ENCODE results near the gene NAA38.

NAA38 gene, protein sequence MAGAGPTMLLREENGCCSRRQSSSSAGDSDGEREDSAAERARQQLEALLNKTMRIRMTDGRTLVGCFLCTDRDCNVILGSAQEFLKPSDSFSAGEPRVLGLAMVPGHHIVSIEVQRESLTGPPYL

DNA sequence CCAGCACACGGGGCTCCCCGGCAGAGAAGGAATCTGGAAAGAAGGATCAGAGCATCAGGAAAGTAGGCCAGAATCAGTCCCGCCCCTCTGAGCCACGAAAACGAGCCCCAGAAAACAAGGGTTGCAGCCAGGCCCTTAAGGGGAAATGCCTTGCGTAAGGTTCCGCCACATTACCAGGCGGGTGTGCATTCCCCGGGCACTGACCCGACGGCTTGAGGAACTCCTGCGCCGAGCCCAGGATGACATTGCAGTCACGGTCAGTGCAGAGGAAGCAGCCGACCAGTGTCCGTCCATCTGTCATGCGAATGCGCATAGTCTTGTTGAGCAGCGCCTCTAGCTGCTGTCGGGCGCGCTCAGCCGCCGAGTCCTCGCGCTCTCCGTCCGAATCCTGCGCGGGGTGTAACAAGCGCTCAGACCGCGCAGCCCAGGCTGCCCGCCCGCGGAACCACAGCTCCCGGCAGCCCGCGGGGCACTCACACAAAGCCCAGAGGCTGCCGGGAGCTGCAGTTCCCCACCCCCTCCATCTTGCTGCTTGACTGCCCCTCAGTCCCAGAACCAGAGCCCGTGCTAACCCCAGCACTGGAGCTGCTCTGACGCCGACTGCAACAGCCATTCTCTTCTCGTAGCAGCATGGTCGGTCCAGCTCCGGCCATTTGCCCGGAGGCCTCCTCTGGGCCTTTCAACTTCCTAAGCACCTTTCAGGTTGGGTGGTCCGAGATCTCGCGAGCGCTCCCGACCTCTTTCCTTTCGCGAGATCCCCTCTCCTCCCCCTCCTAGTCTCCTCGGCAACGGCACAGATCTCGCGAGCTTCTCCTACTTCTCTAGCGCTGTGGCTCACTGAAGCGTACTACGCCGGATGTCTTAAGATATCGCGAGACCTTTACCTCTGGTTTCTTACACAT is at the start of gene NAA38:
Gene NAA38 (minus strand): TSS at position 749 of the 902 bp plus-strand sequence. CDS start 96 bp downstream, at position 653.
- peak; percentile 94 to 98 (median 97) for DNase-seq

DNA sequence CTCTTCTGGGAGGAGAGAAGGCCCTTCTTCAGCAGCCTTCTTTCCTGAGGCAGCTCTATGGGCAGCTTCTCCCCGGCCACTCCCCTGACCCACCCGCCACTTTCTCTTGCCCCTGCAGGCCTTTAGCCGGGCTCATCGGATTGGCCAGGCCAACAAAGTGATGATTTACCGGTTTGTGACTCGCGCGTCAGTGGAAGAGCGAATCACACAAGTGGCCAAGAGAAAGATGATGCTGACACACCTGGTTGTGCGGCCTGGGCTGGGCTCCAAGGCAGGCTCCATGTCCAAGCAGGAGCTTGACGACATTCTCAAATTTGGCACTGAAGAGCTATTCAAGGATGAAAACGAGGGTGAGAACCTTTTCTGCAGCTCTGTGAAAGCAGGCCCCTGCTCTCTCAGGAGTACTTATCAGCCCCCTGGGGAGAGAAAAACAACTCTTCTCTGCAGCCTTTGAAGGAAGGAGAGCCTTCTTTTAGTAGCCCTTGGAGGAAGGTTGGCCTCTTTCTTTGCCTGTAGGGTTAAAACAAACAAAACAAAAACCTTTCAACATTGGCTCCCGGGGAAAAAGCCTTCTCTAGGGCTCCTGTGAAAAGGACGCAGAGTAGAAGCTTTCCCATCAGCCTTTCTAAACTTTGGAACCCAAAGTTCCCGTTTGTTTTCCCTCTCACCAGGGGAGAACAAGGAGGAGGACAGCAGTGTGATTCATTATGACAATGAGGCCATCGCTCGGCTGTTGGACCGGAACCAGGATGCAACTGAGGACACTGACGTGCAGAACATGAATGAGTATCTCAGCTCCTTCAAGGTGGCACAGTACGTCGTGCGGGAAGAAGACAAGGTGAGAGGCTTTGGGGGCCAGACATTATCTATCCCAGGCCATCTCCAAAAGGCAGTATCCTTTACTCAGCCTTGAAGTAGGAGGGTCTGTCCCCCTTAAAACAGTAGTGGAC is 46.1 kb upstream of the NAA38 start:
- DNase-seq, result peak in 2 of 3 experiments; percentile 2 to 77

DNA sequence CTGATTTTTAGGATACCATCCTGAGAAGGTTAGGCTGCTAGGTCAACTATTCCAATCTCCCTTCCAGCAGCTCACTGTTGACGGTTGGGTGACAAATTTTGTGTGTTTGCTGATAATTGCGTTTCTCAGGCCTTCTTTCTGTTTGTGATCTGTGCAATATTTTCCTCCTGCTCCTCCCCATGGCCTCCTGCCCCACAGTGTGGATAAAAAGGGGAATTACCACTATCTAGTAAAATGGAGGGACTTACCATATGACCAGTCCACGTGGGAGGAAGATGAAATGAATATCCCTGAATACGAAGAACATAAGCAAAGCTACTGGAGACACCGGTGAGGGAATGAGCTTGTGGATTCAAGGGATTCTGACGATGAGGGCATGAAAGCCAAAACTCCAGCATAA is 40.4 kb upstream of the NAA38 start:
- DNase-seq, result peak in 1 of 3 experiments; percentile 37

DNA sequence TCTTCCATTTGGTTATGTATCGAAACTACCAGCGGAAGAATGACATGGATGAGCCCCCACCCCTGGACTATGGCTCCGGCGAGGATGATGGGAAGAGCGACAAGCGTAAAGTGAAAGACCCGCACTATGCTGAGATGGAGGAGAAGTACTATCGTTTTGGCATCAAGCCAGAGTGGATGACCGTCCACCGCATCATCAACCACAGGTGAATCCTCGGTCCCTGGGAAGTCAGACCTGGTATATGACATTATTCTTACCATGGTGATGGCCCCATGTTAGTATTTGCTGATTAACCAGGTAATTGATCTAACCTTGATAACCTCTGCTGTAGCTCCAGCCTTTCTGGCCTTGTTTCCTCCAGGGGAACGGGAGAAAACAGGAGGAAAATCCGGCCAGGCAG is 39.7 kb upstream of the NAA38 start:
- DNase-seq, result no peak

DNA sequence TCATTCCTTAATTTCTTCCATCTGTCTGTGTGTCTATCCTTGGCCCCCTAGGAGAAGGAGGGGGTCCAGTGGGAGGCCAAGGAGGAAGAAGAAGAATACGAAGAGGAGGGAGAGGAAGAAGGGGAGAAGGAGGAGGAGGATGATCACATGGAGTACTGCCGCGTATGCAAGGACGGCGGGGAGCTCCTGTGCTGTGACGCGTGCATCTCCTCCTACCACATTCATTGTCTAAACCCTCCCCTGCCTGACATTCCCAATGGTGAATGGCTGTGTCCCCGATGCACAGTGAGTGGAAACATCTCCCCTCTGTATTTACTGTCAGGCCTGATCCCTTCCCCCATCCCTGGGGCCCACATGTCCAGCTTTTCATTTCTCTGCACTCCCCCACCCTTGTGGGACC is 37.5 kb upstream of the NAA38 start:
- no peak for DNase-seq

DNA sequence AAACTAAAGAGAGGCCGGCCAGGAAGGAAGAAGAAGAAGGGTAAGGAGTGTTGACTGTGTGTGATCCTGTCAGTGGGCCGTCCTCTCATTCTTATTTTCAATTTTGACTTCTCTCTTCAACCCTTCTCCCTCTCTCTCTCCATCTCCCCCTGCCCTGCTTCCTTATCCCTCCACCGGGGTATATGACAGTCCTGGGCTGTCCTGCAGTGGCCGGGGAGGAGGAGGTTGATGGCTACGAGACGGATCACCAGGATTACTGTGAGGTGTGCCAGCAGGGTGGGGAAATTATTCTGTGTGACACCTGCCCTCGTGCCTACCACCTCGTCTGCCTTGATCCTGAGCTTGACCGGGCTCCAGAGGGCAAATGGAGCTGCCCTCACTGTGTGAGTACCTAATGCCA is 36.9 kb upstream of the NAA38 start:
- no peak for DNase-seq

DNA sequence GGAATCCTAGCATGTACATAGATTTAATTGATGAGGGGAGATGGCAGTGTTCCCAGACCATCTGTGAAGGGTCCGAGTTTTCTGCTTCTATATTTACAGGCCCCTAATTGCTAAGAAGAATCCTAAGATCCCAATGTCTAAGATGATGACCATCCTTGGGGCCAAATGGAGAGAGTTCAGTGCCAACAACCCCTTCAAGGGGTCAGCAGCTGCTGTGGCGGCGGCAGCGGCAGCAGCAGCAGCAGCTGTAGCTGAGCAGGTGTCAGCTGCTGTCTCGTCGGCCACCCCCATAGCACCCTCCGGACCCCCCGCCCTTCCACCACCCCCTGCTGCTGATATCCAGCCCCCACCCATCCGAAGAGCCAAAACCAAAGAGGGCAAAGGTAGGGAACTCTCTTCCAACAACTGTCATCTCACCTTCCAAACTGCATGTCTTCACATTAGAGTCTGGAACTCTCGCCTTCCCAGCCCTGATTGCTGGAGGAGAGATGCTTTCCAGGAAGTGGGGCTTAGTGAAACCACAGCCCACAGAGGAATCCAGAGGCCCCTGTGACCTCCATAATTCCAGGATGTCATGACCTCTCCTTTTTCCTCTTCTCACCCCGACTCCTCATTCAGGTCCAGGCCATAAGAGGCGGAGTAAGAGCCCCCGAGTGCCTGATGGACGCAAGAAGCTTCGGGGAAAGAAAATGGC is 36.0 kb upstream of the NAA38 start:
- no peak for DNase-seq

DNA sequence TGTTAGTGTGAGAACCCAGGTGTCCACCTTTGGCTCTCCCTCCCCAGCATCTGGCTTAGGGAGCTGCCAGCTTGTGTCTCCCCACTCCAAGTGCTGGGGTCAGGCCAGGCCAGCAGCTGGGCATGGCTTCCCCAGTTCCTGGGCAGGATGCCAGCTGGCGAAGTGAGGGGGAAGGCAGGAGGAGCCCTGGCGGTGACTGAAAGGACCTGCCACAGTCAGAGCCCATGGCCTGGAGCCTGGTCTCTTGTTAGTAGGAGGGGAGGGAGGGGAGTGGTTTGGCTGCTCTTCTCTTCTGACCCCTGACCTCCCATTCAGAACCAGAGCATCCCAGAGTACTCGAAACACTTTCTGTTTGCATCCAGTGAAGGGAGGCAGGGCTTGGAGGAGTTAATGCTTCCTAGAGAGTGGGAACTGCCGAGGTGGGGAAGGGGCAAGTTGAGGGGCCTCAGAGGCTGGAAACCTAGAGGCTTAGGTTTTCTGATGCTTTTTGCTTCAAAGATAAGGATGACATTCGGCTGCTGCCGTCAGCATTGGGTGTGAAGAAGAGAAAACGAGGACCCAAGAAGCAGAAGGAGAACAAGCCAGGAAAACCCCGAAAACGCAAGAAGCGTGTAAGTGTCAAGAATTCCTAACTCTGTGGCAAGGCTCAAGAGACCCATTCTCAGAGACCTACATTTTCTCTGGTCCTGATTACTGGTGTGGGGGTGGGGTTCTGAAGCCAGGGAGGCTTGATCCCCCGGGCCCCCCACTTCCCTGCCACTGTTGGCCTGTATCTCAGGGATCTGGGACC is 32.0 kb upstream of the NAA38 start:
- peak; percentile 79 to 95 (median 87) for DNase-seq

DNA sequence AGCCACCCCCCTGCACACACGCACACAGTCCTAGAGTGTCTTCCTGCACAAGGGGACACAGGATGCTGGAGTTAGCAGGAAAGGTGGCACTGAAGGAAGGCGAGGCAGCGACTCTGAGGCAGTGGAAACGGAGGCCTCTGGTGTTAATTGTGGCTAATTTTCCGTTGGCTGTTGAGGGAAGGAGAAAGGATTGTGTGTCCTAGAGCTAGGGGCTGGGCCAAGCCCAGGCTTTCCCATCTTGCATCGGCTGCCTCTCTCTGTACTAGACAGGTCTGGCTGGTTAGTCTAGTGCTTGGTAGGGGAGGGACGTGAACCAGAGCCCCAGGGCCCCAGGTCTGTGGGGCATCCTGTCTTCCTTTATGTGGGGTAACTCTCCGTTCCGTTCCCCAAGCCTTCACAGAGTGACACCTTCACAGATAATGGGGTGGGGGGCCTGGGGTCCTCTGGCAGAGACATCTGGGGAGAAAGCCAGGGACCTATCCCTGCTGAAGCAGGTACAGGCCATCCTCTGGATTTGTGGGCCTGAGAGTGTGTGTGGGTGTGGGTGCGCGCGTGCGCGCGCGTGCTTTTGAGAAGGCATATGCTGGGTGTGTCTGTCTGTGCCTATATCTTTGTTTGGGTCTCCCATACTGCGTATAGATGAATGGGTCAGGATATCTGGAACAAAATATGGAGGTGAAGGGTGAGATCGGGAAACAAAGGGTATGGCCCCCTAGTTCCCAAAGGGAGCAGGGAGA is 31.0 kb upstream of the NAA38 start, which contains the start of gene CHD3:
Gene CHD3 (plus strand): TSS at position 606 of the 737 bp plus-strand sequence. CDS start 212 bp downstream, outside the sequence.
- peak; percentile 3 to 74 (median 68) for DNase-seq

DNA sequence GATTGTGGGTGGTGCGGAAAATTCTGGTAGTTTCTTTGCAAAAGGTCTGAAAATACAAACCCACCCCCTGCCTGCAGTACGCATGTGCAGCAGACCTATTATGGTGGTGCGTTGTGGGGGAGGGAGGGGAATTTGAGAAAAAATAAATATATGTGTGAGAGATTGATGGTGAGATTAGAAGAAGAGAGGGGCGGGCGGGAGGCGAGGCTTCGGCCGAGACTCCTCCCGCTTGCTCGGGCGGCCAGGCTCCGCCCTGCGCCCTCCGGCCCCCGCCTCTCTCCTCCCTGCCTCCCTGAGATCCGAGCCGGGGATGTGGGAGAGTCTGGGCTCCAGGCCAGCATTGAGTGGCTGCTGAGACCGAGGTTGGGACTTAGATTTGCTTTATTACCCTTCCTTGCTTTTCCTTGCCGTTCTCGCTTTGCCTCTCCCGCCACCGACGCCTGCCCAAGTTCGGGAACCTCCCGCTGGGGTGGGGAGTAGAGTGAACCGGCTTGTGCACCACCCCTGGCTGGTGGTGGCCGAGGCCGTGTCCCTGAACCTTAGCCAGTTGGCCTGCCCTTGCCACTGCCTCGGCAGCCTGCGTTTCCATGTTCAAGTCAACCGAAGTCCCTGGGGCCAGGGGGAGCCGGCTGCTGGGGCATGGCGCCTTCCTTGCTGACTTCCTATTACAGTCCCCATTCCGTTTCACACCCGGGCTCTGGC is 30.3 kb upstream of the NAA38 start:
- DNase-seq, result peak; percentile 89 to 96 (median 89)

DNA sequence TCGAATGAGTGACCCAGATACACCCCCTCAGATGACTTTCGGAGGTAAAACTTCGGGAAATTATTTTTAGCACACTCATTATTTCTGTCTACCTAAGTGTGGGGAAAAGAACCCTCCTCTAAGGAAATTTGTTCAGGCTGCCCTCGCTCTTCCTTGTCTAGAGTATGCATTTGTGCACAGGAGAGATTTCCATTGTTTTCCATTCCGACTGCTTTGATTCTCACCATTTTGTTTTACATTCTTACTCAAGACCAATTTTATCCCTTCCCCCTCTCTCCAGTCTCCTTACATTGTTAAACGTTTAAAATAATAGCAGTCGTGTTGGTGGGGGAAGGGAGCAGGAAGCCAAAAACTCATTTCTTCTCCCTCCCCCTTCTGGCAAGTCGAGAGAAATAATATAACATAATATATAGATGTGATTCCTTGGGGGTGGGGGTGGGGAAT is 29.7 kb upstream of the NAA38 start:
- DNase-seq, result peak in 1 of 3 experiments; percentile 71

DNA sequence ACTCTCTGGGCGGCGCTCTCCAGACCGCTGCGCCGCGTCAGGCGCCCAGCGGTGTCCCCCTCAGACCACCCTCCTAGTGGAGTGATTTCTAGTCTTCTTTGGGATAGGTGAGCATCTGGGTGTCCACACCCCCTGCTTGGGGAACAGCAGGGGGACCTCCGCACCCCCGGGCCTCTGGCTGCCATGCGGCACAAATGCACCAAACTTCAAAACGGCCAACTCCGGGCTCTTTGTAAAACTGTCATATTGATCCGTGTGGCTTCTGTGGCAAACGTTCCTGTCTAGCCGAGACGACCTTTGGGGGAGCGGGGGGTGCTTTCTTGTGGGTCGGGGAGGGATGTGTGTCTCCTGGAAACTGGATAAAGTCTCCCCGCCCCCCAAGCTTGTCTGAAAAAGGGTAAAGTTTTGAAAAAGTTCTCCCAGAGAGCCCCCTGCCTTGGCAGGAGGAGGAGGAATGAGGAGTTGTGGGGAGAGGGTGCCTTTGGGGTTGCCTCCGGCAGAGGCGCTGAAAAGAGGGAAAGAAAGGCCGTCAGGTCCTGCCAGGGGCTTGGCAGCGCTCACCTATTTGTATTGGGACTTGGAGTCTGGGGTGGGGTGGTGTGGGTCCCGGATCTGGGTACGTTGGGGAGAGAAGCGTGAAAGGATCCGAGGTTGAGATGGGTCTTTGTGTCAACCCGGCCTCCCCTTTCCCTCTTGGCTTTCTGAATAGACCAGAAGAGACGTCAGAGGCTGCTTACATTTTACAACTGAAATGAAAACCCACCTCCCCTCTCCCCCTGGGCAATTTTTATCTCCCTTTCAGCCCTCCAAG is 29.1 kb upstream of the NAA38 start:
- peak; percentile 34 to 71 (median 53) for DNase-seq

DNA sequence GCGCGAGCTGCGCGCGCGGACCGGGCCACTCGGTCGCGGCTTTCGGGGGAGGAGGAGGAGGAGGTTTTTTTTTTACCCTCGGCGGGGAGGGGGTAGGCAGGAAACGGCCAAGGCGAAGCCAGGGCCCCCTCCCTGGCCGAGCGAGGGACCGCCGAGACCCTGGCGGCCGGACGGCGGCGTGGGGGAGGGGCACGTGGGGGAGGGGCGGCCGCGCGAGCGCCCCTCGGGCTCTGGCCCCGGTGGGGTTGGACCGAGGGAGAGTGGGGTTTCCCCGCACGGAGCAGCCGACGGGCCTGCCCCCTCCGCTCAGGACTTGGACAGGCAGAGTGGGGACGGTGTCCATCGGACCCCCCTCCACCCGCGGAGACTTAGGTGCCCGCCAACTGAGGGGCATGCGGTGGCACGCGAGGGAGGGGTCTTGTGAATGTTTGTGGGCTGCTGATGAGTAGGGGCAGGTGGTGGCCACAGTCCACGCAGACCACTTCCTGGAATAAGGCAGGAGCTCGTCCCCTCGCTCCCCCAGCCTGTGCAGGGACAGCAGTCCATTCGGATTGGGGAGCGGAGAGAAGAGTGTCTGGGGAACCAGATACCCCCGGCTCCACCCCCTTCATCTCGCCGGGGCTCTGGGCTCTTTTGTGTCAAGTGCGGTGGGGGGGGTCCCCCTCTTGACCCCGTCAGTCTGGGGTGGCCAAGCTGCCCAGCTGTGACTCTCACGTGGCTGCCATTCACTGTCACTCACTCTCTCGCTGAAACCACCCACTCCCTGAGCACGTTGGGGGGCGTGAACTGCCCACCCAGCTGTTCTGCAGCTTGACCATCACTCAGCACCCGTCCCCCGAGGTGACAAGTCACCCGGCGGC is 28.2 kb upstream of the NAA38 start:
- DNase-seq, result peak; percentile 13 to 80 (median 58)

DNA sequence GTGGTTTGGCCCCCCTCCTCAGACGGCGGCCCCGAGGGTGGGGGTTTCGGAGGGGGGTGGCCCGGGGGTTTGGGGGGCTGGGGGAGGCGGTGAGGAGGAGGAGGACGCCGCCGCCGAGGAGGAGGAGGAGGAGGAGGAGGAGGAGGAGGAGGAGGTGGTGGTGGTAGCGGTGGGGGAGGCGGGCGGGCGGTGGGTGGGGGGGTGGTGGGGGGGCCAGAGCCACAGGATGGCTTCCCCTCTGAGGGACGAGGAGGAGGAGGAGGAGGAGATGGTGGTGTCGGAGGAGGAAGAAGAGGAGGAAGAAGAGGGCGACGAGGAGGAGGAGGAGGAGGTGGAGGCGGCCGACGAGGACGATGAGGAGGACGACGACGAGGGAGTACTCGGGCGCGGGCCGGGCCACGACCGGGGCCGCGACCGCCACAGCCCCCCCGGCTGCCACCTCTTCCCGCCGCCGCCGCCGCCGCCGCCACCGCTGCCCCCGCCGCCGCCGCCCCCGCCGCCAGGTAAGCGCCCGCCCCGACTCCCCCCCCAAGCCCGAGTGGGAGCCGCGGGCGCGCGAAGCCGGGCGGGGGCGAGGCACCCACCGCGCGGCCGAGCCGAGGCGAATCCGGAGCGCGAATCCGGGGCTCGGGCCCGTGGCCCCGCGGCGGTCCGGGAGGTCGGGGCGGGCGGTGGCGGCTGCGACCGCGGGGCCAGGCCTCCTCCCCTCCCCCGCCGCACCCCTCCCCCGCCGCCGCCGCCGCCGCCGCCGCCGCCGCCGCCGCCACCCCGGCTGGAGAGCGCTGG is 27.4 kb upstream of the NAA38 start:
- peak in 2 of 3 experiments; percentile 18 to 37 for DNase-seq

DNA sequence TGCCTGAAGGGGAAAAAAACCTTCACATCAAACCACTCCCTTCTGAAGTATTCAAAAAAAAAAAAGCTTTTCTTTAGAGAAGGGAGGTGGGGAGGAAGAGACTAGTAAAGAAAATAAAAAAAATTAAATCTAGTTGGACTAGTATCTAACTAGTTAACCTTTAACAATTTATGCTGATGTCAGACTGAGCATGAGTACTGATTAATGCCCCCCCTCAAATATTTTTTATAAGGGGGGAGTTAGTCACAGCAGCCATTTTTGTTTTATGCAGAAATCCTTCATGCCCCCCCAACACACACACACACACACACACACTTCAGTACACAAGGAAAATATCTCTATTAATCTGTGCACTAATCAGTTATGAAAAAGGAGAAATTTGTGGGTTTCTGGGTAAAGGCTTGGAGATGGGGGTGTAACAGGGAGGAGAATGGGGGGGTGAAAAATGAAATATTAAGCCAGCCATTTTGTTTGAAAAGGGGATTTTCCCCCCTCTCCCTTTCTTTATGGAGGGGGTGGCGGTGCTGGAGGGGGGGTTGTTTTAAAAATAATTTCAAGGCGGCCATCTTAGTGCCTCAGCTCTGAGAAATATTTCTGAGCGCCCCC is 26.5 kb upstream of the NAA38 start:
- peak in 2 of 3 experiments; percentile 6 to 43 for DNase-seq

DNA sequence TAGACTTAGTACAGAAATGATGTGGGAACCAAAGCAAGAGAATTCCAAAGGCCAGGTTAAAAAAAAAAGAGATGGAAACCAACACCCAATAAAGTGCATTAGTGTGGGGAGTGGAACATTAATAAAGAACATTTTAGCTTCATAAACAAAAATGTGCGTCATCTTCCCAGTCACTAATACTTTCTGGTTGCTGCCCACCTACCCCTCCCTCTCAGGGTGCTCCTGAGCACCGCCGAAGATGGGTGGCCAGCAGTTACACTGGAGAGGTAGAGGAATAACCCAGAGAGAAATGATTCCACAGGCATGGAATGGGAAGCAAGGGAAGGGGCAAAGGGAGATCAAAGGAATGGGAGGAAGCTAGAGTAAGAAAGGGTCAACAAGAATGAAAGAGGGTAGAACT is 25.3 kb upstream of the NAA38 start:
- no peak for DNase-seq

DNA sequence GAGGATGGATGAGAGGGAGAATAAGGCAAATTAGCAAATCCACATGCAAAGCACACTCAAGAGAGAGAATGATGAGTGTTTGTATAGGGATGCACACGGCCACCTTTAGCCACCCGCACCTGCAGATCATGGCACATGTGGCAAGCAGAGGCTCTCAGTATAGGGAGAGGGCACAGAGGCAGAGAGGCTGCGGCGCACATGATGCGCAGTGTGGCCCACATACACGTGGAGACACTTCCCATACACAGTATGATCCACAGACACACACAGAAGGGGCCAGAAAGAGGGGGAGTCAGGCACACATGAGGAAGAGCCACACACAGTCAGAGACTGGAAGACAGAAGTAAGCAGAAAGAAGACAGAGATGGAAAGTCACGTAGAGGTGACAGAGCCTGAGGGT is 24.7 kb upstream of the NAA38 start:
- peak; percentile 17 to 74 (median 35) for DNase-seq
